ENCODE data around the gene JMJD4.

JMJD4 gene

DNA sequence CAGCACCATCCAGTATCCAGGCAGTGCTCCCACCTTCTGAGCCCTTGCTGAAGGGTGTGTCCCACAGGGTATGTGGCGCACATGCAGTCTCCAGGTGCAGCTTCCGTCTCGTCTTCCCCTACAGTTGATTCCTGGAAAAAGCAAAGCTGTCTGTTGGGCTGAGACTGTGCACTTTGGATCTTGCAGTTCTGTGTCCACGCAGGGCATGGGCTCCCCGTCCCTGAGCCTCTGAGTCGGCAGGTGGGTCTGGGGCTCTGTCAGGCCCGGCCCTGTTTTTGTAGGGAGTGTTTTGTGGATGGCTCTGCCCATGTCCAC lies 33.0 kb upstream of the JMJD4 start:
- no peak for DNase-seq

DNA sequence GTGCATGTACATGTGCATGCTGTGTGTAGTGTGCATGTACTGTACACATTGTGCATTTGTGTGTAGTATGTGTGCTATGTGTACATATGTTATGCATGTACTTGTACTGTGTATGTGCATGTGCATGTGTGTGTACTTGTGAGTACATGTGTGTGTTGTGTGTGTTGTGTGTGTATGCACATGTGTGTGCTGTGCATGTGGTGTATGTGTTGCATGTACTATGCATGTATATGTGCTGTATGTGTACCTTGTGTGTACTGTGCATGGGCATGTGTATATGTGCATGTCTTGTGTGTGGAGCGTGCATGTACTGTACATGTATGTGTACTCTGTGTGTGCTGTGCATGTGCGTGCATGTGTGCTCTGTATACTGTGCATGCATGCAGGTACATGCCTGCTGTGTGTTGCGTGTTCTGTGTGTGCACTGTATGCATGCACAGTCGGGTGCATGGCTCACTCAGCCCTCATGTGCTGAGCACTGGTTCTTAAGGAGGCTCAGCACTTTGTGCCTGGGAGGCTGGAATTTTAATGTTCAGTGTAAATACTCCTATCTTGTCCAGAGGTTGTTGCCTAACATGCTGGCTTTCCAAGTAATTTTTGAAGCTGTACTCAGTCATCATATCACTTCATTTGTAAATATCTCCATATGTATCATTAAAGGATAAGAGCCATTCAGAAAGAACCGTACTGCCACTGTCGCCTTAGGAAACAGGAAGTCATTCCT lies 32.5 kb upstream of the JMJD4 start:
- no peak for DNase-seq

DNA sequence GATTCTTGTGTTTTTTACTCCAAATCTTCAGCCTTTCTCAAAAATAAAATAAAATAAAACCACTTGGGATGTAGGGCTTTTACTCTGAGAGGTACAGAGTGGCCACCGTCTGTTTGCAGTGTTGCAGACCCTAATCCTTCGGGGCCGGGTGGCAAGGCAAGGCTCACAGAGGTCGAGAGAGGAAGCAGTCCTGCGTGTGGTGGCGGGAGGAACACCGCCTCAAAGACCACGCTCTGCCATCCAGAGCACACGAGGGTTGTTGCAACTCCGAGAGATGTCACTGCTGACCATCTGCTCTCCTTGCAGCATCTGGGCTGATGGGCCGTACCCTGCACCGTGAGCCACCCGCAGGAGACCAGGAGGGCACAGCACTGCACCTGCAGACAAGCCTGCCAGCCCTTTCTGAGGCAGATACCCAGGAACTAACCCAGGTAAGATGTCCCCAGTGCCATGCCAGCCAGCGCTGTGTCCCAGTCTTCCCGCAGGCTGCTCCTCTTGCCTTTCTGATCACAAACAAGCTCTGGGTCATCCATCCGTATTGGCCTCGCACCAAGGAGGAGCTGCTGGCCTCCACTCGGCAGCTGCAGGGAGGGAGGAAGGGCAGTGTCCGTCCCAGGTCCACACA lies 31.7 kb upstream of the JMJD4 start:
- DNase-seq, result no peak

DNA sequence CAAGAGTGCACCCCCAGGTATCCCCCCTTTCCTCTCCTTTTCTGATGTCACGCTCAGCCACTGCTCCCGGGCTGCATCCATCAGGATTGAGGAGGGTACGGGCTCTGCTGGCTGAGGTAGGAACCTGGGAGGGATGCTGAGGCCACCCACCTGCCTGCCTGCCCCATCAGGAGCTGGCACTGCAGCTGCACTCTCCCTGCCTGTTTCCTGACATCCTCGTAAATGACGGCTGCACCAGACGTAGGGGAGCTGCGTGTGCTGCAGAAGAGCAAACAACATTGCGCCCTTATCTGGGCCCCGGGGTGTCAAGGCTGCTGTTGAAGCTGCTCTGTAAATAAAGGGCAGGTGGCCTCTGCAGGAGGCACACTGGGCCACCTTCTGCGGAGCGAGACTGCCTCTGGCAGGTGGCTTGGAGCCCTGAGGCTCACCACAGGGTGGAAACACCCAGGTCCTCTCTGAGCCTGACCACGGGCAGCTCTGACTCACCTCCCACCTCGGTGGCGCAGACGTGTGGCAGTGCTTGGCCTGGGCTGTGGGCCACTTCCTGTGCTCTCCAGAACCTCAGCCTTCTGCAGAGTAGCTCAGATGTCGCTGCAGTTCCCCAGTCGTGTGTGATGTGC lies 31.0 kb upstream of the JMJD4 start:
- peak; percentile 30 for DNase-seq

DNA sequence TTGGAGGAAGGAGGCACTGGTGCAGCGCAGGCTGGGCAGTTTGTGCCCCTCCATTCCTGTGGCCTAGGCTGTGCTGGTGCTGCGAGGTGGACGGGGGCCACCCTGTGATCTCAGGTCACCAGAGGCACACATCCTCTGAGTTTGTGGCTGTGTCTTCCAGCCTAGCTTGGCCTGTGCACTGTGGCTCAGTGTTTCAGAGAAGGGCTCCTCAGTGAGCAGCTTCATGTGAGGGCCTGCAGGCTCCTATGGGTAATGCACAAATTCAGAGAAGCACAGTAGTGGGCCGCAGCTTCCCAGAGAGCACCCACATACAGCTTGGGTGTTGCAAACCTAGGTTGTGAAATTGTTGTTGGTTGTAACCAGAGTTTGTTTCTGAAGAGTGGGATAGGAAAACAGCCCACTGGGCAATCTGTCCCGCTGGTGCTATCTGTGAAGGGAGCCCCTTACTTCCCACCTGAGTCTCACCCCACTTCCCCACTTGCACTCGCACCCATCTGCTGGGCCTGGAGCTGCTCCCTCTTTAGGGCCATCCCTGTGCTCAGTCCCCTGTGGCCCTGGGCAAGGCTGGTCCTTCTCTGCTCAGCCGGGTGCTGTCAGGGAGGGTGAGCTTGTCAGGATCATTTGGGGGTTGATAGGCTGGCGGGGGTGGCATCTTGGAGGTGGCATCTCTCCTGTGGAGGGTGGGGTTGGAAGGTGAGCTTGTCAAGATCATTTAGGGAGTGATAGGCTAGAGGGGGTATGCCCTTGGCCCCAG lies 30.3 kb upstream of the JMJD4 start:
- DNase-seq, result no peak

DNA sequence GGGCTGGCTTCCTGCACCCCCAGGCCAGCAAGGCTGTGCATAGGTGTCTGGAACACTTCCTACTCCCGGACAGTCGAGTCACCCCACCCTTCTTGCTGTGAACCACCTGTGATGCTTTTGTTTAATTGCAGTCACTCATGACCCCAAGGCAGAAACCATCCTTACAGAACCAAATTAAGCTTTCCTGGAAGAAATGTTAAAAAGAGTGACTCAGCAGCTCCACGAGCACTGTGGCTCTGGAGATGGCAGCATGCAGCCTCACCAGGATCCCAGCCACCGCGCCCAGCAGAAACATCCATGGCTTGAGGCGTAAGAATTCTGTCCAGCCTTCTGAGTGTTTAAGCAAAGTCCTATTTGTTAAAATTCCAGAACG lies 28.9 kb upstream of the JMJD4 start:
- no peak for DNase-seq

DNA sequence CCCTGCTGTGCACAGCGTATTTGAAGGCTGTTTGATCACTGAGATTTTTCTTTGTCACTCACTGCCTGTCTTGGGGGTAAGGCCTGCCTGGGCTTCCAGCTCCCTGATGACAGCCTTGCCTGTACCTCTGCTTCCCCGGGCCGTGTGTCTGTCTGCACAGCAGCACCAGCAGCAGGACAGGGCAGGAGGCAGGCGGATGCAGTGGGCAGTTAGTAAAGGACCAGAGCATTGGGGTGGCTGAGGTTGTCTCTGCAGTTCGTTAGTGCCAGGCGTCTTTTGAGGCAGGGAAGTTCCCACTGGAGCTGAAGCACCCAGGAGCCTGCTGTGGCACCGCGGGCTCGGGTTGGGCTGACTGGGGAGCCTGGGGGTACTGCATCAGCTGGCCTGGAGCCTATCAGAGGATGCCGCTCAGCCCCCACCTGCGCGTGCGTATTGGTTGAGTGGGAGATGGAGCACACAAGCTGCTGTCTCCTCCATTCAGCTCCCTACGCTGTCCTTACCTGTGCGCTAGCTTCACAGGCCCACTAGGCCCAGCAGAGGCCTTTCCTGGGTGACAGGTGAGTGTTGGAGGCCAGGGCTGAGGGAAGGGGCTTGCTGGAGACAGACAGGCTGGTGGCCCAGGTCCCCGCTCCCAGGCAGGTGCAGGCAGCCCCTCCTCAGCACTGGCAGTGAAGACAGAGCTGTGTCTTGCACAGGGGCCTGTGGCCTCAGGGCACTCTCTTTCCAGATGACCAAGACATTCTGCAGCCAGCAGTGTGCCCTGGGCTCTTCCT lies 28.3 kb upstream of the JMJD4 start:
- DNase-seq, result no peak

DNA sequence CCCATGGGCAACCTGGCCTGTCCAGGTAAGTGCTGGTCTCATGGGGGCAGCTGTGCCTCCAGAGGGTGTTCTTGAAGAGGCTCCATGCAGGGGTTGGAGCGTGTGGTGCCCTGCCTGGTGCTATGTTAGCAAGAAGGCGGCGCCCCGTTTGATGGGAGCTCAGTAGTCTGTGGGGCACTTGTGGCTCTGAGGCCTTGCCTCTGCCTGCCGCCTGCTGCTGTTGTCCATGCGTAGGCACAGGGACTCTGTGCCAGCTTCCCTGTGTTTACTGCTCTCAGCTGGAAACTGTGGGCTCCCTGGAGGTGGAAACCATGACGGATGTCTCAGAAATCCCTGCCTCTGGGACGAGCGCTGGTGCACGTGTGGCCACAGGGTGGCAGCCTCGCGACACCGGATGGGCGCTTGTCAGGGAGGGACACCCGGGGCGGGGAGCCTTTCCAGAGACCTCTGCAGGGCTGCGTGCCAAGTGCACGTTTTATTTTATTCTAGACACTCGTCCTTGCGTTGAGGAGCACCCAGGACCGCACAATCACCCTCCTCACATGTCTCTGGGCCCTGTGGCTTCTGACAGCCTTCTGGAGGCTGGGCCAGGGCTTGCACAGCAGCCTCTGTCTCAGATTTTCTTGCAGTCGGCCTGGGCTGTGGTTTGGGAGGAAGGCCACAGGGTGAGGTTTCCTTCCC lies 27.3 kb upstream of the JMJD4 start:
- peak; percentile 74 for DNase-seq

DNA sequence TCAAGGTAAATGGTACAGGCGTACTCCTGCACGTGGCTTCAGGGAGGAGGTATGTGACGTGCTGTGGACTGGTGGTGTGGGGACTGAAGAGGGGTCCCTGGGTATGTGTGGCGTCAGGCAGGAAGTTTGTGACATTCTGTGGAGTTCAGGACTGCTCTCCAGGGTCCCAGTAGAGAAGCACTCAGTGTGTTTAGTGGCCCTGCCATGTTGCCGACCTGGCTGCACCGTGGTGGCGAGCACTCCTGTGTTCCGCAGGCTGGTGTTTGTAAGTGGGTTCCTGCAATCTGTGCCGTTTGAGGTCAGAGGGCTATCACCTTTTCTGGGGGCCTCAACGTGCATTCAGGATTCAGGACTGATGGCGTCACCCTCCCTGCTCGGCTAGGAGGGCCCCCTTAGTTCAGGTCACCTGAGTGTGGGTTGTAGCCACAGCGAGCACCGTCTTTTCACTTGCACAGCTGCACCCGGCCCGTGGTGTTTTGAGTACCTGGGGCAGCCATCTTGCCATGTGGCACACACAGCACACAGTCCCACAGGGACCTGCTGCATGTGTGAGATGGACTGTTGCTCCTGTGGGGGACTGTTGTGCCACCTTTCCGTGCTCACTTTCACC lies 26.6 kb upstream of the JMJD4 start:
- no peak for DNase-seq

DNA sequence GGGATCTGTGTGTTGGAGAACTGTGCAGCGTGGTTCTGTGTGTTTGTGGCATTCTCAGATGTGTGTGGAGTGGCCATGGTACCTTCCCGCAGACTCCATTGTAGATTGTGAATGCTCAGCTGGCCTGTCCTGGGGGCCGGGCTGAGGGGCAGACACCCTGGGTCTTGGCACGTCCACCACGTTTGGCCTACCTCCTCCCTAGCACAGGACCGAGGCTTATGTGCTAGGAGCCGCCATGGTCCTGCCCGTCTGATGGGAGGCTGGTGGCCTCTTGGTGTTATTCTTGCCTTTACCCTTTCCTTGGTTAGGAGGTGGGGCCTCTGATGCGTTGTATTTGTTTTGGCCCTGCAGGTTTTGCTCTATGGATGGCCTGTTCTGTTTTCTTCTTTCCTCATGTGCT lies 25.3 kb upstream of the JMJD4 start:
- no peak for DNase-seq

DNA sequence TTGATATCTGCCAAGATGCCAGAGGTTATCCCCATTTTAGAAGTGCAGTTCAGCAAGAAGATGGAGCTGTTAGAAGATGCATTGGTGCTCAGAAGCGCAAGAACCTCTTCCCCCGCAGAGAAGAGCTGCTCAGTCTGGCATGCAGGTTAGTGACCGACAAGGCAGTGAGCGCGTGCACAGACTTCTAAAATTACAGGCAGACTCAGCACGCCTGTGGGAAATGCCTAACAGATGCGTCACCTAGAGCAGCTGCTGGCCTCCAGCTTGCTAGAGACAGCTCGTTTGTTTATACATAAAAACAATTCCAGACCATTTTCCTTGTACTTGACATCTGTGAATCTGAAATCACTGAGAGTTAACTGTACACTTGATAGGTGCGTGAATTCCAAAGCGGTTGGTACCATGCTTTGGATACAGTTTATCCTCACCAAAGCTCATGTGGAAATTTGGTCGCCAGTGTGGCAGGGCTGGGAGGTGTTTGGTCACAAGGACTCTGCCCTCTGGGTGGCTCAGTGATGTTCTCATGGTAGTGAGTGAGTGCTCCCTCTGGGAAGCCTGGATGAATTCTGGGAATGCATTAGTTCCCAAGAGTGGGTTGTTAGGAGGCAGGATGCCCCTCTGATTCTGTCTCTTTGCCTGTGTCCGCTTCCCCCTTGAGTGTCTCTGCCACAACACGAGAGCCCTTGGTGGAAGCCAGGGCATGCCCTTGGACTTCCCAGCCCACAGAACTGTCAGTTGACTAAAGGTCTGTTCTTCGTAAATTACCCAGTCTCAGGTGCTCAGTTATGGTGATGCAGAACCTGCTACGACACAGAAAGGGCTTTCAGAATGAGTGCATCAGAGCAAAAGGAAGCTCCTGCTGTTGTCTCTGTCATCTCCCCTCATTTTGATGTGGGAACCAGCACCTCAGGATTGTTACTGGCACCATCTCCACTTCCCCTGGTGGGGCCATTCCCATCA lies 24.5 kb upstream of the JMJD4 start:
- no peak for DNase-seq

DNA sequence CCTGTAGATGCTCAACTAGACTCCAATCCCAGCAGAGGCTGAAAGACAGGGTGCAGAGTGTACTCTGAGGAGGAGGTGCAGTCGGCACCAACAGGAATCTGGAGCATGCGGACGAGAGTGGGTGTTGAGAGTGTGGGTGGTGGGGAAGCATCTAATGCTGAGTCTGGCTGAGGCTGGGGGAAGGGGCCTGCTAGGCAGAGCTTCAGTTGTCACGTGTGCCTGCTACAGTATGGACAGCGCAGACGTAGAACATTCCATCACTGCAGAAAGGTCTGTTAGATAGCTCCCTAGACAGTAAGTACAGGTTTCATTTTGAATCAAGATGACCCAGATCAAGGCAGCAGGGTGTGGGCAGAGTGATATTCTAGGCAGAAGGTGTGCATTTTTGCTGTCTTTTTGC lies 23.3 kb upstream of the JMJD4 start:
- no peak for DNase-seq

DNA sequence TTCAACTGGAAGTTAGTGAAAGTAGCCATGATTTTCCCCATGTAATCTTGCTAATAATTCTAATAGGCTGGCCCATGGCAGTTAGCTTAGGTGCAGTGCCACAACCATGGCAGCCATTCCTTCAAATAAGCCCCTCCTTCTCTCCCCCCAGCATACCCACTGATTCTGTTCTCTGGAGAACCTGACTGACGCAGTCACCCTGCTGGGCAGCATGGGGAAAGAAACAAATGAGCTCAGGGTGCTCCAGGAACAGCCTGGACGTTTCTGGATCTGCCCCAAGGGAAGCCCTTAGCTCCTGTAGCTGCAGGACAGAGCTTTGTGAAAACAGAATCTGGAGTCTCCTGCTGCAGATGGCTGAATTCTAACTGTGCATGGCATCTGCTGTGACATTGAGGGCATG lies 22.7 kb upstream of the JMJD4 start:
- DNase-seq, result no peak

DNA sequence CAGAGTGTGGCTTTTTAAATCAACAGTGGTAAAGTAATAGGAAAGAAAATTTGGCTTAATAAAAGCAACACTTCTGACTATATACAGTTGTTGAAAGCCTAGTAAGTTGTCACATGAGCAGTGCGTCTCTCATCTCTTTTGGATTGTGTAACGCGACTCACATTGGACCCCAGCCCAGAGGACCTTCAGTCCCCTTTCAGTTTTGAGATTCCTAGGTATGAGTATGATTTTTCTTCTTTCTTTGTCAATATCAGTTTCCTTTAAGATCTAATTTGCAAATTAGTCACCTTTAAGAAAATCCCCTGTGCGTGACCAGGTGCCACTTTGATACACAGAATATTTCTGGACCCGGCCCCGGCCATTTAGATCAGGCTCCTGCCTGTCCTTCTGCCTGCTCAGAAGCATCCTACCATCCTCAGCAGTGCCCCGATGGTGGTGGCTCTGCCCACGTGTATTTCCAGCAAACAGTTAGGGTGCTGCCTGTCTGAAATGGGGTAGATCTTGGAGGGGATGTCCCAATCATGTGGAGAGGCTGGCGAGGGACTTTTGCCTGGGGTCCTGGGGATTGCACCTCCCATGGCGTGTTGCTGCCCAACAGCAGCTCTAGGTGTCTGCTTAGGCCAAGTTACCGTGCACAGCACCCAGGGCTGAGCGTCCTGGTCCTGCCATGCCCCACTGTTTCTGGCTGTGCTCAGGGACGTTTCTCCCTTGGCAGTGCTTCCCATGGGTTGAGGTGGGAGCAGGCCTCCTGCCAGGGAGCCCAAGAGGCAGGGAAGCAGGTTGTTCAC lies 21.3 kb upstream of the JMJD4 start:
- no peak for DNase-seq

DNA sequence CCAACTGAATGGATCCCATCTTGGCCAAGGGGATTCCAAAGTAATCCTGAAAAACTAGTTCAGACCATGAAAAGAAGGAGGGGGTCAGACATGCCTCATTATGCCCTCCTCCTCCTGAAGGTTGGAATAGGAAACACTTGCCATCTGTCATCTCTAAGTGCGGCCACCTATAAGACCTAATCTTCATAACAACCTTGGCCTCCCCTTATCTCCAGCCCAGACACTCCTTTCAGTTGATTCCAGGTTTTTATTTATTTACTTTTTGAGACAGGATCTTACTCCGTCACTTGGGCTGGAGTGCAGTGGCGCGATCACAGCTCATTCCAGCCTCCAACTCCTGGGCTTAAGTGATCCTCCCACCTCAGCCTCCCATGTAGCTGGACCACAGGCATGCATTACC lies 19.9 kb upstream of the JMJD4 start:
- DNase-seq, result no peak

DNA sequence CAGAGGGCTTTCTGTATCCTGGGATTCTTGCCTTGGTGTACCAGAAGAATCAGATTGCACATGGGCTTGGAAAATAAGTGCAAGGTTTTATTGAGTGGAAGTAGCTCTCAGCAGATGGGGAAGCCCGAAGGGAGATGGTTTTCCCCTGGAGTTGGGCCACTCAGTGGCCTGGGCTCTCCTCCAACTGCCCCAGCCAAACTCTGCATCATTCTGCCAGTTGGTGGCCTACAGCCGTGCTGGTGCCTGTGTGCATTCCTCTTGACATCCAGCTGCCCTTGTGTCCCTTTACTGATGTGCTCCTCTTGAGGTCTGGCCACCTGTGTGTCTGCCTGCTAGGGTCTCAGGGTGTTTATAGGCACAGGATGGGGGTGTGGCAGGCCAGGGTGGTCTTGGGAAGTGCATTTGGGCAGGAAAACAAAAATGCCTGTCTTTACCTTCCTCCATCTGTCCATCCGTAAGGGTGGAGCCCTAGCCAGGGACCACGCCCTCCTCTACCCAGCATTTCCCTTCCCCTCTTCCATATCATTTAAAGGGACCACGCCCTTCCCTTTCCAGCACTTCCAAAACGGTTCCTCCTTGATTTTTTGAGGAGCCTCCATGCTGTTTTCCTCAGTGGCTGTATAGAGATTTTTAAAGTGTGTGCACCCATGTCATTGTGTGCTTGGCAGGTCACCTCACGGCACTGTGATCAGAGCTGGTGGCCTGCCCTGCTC lies 19.1 kb upstream of the JMJD4 start:
- no peak for DNase-seq

DNA sequence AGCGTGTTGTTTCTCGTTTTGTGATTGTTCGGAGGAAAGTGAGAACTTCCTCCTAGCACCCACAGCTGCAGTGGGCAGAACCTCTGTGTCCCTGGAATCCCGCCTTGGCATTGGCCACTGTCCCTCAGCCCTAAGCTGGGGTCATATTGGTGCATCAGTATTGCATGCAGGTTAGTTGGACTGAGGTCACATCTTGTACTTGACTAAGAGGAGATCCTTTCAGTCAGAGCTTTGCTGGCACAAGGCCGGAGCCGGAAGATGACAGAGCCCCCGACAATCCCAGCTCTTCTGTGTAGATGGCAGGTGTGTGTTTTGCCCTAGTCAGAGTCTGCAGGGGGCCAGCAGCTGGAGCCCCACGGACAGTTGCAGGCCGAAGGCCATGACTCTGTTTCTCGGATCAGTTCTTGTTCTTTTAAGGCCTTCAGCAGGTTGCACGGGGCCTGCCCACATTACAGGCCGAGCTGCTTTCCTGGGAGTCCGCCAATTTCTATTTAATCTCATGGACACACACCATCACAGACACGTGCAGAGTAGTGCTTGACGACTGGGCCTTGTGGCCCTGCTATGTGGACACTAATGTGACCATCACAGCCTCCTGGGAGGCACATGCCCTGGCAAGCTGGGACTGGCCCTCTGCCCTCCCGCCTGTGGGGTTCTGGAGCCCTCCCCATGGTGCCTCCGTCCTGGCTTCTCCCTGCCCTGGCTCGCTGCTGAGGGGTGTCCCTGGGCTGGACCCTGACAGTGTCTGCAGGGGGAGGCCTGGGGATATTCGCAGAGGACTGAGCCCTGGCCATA lies 15.0 kb upstream of the JMJD4 start:
- DNase-seq, result no peak

DNA sequence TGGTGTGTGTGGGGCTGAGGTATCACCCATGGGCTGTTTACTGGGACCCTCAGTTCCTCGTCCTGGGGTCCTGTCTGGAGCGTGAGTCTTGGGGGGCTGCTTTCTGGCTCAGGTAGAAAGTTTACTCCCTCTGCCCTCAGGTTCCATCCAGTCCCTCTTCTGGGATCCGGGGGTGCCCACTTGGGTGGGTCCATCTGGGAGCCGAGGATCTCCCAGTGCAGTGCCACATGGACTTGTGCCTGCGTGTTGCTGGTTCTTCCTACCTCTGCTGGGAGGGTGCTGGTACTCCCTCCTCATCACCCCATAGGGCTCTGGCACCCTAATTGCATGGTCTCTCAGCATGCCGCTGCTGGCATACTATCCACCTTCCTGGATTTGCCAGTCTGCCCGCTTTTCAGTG lies 14.1 kb upstream of the JMJD4 start:
- DNase-seq, result no peak

All from activated T-cell treated with anti-CD3 and anti-CD28 coated beads for 4 hours (primary cell).